ENCODE data around the gene ARHGAP23.

ARHGAP23 gene

GRCh38 chr17:38545531-38546225 is 117.4 kb downstream of the ARHGAP23 start:
- no peak for DNase-seq (ENCODE audit: insufficient read length, low spot score)
- no peak for FAIRE-seq

- FAIRE-seq: no peak
- no peak for DNase-seq (ENCODE audit: insufficient read length, low spot score)
Measured at GRCh38 chr17:38546396-38546795, 118.1 kb downstream of the ARHGAP23 start.

- no peak for DNase-seq (ENCODE audit: insufficient read length, low spot score)
- no peak for FAIRE-seq
Measured at GRCh38 chr17:38547444-38547843, 119.2 kb downstream of the ARHGAP23 start.

- DNase-seq (ENCODE audit: insufficient read length, low spot score) (no peak), FAIRE-seq (no peak)
Measured at GRCh38 chr17:38549285-38549684, 121.0 kb downstream of the ARHGAP23 start.

GRCh38 chr17:38550661-38551060 is 122.4 kb downstream of the ARHGAP23 start:
- FAIRE-seq (no peak), DNase-seq (ENCODE audit: insufficient read length, low spot score) (no peak)

GRCh38 chr17:38551121-38551520 is 122.9 kb downstream of the ARHGAP23 start:
- FAIRE-seq (no peak), DNase-seq (ENCODE audit: insufficient read length, low spot score) (no peak)

GRCh38 chr17:38552343-38552742 is 124.1 kb downstream of the ARHGAP23 start:
- no peak for FAIRE-seq
- no peak for DNase-seq (ENCODE audit: insufficient read length, low spot score)

GRCh38 chr17:38554430-38555350 is 126.4 kb downstream of the ARHGAP23 start:
- FAIRE-seq: no peak
- no peak for DNase-seq (ENCODE audit: insufficient read length, low spot score)

GRCh38 chr17:38556239-38556638 is 128.0 kb downstream of the ARHGAP23 start:
- DNase-seq (ENCODE audit: insufficient read length, low spot score) (no peak), FAIRE-seq (no peak)

- FAIRE-seq (no peak), DNase-seq (ENCODE audit: insufficient read length, low spot score) (no peak)
Measured at GRCh38 chr17:38557396-38557795, 129.1 kb downstream of the ARHGAP23 start.

- peak; percentile 97 for DNase-seq (ENCODE audit: insufficient read length, low spot score)
- no peak for FAIRE-seq
Measured at GRCh38 chr17:38557836-38558727, 129.8 kb downstream of the ARHGAP23 start.

- FAIRE-seq: no peak
- DNase-seq (ENCODE audit: insufficient read length, low spot score): no peak
Measured at GRCh38 chr17:38558728-38559050, 130.4 kb downstream of the ARHGAP23 start.

GRCh38 chr17:38559051-38559879 is 131.0 kb downstream of the ARHGAP23 start:
- FAIRE-seq: no peak
- DNase-seq (ENCODE audit: insufficient read length, low spot score): peak; percentile 97

- FAIRE-seq: no peak
- no peak for DNase-seq (ENCODE audit: insufficient read length, low spot score)
Measured at GRCh38 chr17:38559880-38560230, 131.6 kb downstream of the ARHGAP23 start.

- DNase-seq (ENCODE audit: insufficient read length, low spot score) (no peak), FAIRE-seq (no peak)
Measured at GRCh38 chr17:38560503-38561318, 132.4 kb downstream of the ARHGAP23 start.

- FAIRE-seq (no peak), DNase-seq (ENCODE audit: insufficient read length, low spot score) (no peak)
Measured at GRCh38 chr17:38561416-38562214, 133.4 kb downstream of the ARHGAP23 start.
